ENCODE measurements around the gene ITPKC. TPM values are rescaled to one million over a fixed set of nuclear protein-coding genes. Genes with fewer than 3 reads are reported as not detected.
A peak's percentile ranks its signal among the peaks of the same experiment; 100 is the strongest.

Gene ITPKC
- total and polyA plus RNA-seq, 4 donors: 28.0 to 97.2 (median 43.1) TPM

- no peak overlapping the region for H3K9ac ChIP-seq (ENCODE audit: insufficient read depth in 1 of 2, low read length in 2 of 2)
- no peak for TF ChIP-seq CTCF (IDR thresholded peaks at IDR 0.05; ENCODE audit: control extremely low read depth, extremely low read depth)
- no peak for ATAC-seq (ENCODE audit: insufficient read depth, low FRiP score)
- no peaks in the 10 kb centered on the region for H3K9me3 ChIP-seq (ENCODE audit: control insufficient read depth in 4 of 4, insufficient read depth in 3 of 4, low read length in 3 of 4)
- H3K36me3 ChIP-seq (ENCODE audit: control insufficient read depth in 4 of 4, insufficient read depth in 4 of 4, low read length in 4 of 4): peaks cover 0 to 24% (median 13%) of the 10 kb centered on the region in 4 donors
- H3K4me1 ChIP-seq (ENCODE audit: control insufficient read depth in 5 of 5, insufficient read depth in 5 of 5, low read length in 5 of 5): peaks cover 0 to 5% (median 0%) of the 10 kb centered on the region in 5 donors
- H3K27ac ChIP-seq (ENCODE audit: low read depth in 1 of 2, low read length in 1 of 2): no peak overlapping the region
- DNase-seq: no peak
- 91 to 95% methylated on average over 12 of the region's 12 CpGs for WGBS, 2 donors
- no peak overlapping the region for H3K4me3 ChIP-seq
- no peaks in the 10 kb centered on the region for H3K27me3 ChIP-seq (ENCODE audit: control insufficient read depth in 3 of 3, insufficient read depth in 3 of 3, low read length in 2 of 3)
These were observed 26.0 kb downstream of the ITPKC start for GRCh38 chr19:40742886-40743285.

GRCh38 chr19:40743926-40744325, 27.0 kb downstream of the ITPKC start:
- TF ChIP-seq CTCF (IDR thresholded peaks at IDR 0.05; ENCODE audit: control extremely low read depth, extremely low read depth): no peak
- no peak for ATAC-seq (ENCODE audit: insufficient read depth, low FRiP score)

GRCh38 chr19:40744554-40745401, 27.9 kb downstream of the ITPKC start:
- ATAC-seq (ENCODE audit: insufficient read depth, low FRiP score) (peak; percentile 48), DNase-seq (peak; percentile 60 to 82 (median 78))
- H3K27ac ChIP-seq (ENCODE audit: low read depth in 1 of 2, low read length in 1 of 2): peak overlapping the region in 1 of 2 donors; percentile 80
- H3K9me3 ChIP-seq (ENCODE audit: control insufficient read depth in 4 of 4, insufficient read depth in 3 of 4, low read length in 3 of 4): no peaks in the 10 kb centered on the region
- H3K9ac ChIP-seq (ENCODE audit: insufficient read depth in 1 of 2, low read length in 2 of 2): no peak overlapping the region
- no peak for TF ChIP-seq CTCF (IDR thresholded peaks at IDR 0.05; ENCODE audit: control extremely low read depth, extremely low read depth)
- peaks cover 0 to 11% (median 7%) of the 10 kb centered on the region in 4 donors for H3K36me3 ChIP-seq (ENCODE audit: control insufficient read depth in 4 of 4, insufficient read depth in 4 of 4, low read length in 4 of 4)
- 65 to 81% methylated on average over 17 of the region's 17 CpGs for WGBS, 2 donors
- H3K4me3 ChIP-seq: no peak overlapping the region
- no peaks in the 10 kb centered on the region for H3K27me3 ChIP-seq (ENCODE audit: control insufficient read depth in 3 of 3, insufficient read depth in 3 of 3, low read length in 2 of 3)
- H3K4me1 ChIP-seq (ENCODE audit: control insufficient read depth in 5 of 5, insufficient read depth in 5 of 5, low read length in 5 of 5): peaks cover 0 to 8% (median 3%) of the 10 kb centered on the region in 5 donors

More at GRCh38 chr19:40743926-40744325, 27.0 kb downstream of the ITPKC start:
- no peaks in the 10 kb centered on the region for H3K27me3 ChIP-seq (ENCODE audit: control insufficient read depth in 3 of 3, insufficient read depth in 3 of 3, low read length in 2 of 3)
- no peak overlapping the region for H3K9ac ChIP-seq (ENCODE audit: insufficient read depth in 1 of 2, low read length in 2 of 2)
- H3K9me3 ChIP-seq (ENCODE audit: control insufficient read depth in 4 of 4, insufficient read depth in 3 of 4, low read length in 3 of 4): no peaks in the 10 kb centered on the region
- DNase-seq: no peak
- peak overlapping the region in 1 of 2 donors; percentile 80 for H3K27ac ChIP-seq (ENCODE audit: low read depth in 1 of 2, low read length in 1 of 2)
- no peak overlapping the region for H3K4me3 ChIP-seq
- peaks cover 0 to 5% (median 0%) of the 10 kb centered on the region in 5 donors for H3K4me1 ChIP-seq (ENCODE audit: control insufficient read depth in 5 of 5, insufficient read depth in 5 of 5, low read length in 5 of 5)
- H3K36me3 ChIP-seq (ENCODE audit: control insufficient read depth in 4 of 4, insufficient read depth in 4 of 4, low read length in 4 of 4): peaks cover 0 to 19% (median 13%) of the 10 kb centered on the region in 4 donors
- WGBS, 2 donors: 93 to 94% methylated on average over 10 of the region's 10 CpGs

All from lung (tissue), 12 donors.